CD4-positive, alpha-beta T cell treated with Interleukin-15 for 1 hour (primary cell): ENCODE data around the gene ADORA1.

ENCODE experiments used
- DNase-seq: peaks from one replicate; pipeline ENCODE4 v3.0.0-alpha.2; 2020

Gene ADORA1

GRCh38 chr1:203095061-203095690, 32.4 kb upstream of the ADORA1 start:
- DNase-seq: no peak

DNA sequence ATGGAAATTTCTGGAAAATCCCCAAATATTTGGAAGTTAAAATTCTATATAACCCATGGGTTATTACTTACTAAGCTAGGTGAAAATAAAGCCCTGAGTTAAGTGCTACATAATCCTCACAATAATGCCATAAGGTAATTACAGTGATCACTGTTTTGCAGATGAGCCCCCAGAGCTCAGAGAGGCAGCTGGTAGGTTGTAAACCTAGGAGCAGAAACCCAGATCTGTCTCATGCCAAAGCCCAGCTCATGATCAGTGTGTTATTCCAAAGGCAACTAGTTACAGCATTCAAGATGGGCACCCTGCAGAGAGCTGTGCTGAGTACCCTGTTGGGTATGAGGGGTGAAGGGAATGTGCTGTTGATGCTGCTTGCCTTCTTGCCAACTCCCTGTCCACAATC, 31.0 kb upstream of the ADORA1 start:
- DNase-seq: no peak

DNA sequence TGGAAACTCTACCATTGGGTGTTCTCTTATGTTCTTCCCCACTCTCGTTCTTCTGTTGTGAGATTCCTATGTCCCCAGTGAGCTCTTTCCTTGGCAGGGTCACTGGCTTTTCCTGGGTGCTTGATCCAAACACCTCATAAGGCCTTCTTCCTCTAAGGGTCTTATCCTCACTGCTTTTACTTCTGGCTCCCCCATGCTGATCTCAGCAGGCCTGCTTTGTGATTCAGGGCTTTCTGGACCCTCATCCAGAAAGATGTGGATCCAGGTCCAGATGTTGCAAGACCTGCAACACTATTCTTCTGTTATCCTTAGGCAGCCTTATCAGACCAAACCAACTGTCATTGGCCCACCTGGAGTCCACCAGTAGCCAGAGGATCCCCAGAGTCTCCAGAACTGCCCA, 30.5 kb upstream of the ADORA1 start:
- DNase-seq: no peak

DNA sequence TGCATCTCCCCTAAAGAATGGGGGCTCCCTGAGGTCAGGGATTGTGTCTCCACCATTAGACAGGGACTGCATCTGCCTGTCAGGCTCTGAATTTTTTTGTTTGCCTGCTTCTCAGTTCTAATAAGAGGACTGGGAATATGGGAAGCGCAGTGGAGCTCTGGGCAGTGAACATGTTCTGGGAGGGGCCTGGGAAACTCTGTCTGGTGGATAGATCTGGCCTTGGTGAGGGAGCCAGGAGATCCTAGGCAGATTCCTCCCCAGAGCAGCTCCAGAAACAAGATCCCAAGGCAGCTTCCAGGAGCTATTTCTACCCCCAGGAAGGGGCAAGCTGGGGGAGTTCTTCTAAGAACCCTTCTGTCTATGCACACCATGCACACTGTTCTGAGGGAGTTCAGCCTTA, 29.1 kb upstream of the ADORA1 start:
- no peak for DNase-seq

- DNase-seq: no peak
Measured at GRCh38 chr1:203098914-203099520, 28.5 kb upstream of the ADORA1 start.

DNA sequence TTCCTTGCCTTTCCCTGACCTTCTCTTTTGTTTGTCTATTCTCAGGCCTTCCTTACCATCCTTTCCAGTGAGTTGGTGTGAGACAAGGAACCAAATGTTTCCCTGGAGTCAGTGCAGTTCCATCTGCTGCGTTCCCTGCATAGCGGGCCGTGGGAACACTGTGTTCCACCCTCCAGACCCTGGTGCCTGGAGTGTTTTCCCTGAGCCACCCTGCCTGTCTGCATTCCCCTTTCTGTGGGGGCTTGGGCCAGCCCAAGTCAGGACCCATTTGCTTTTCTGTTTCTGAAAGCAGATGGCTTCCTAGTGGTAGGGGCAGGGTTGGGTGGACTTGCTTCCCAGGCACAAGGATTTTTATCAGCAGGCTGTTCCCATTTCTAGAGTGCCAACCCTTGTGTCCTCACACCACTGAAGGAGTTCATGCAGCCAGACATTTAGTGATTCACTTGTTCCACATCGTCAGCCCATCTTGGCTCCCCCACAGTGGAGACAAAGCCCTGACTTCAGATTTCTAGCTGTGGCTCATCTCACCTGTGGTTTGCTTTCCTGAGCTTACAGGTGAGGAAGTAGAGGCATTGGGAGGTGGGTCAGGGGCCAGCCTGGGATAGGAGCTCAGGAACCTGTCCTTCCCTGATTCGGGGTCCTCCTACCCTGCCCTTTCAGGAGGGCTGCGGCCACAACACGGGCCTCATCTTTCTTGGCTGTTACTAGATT, 27.6 kb upstream of the ADORA1 start:
- no peak for DNase-seq

GRCh38 chr1:203100516-203100869, 27.0 kb upstream of the ADORA1 start:
- no peak for DNase-seq

GRCh38 chr1:203101813-203102634, 25.5 kb upstream of the ADORA1 start:
- DNase-seq: no peak

DNA sequence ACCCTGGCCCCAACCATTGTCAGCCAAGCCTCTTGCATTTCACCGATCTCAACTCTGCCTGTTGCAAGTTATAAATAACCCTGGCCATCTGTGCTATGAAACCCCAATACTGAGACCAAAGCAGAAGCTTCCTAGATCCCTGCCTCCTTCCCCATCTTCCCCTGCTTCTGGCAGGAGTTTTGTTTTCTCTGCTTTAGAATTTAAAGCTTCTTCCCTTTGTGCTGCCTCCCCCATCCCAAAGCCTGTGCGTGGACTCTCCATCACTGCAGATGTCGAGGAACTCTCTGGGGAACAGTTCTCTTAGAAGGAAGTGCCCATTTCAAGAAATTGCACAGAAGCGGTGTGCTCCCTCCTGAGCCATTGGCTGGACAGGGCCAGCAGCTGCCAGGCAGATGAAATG, 24.3 kb upstream of the ADORA1 start:
- DNase-seq: no peak

DNA sequence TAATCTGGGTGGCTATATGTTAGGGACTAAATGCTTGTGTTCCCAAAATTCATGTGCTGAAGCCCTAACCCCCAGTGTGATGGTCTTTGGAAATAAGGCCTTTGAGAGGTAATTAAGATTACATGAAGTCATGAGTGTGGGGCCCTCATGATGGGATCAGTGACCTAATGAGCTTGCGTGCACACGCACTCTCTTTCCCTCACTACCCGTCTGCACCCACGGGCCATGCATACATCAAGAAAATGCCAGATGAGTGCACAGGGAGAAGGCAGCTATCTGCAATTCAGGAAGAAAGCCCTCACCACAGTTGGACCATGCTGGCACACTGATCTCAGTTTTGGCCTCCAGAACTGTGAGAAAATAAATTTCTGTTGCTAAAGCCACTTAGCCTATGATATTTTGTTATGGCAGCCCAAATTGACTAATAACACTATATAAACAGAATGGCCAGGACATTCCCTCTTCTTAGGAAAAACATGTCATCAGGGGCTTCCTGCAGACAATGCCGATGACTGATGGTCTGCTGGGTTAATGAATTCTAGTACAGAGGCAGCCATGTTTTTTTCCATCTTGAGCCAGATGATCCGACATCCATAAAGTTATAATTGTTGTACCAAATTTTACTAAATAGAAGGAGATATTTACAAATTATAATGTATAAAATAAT, 23.6 kb upstream of the ADORA1 start:
- no peak for DNase-seq

DNA sequence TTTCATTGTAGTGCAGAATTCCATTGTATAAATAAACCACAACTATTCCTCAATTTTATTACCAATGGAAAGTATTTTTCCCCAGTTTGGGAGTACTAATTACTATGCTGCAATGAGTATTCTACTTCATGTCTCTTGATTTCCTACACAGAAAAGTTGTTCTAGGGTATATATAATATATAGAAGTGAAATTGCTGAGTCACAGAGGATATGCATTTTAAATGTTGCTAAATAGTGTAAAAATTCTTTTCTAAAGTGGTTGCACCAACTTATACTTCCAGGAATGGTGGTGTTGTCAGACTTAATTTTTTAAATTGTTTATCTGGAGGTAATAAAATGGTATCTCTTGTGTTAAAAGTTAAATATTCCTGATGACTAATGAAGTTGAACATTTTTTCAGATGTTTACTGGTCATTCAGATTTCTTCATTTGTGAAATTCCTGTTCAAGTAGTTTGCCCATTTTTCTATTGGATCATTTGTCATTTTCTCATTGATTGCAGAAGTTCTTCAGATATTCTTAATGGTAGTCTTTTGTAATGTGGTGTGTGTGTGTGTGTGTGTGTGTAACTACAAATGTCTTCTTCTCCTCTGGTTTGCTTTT, 22.6 kb upstream of the ADORA1 start:
- no peak for DNase-seq

- DNase-seq: no peak
Measured at GRCh38 chr1:203112475-203112874, 15.1 kb upstream of the ADORA1 start.

GRCh38 chr1:203113308-203113707, 14.2 kb upstream of the ADORA1 start:
- no peak for DNase-seq

DNA sequence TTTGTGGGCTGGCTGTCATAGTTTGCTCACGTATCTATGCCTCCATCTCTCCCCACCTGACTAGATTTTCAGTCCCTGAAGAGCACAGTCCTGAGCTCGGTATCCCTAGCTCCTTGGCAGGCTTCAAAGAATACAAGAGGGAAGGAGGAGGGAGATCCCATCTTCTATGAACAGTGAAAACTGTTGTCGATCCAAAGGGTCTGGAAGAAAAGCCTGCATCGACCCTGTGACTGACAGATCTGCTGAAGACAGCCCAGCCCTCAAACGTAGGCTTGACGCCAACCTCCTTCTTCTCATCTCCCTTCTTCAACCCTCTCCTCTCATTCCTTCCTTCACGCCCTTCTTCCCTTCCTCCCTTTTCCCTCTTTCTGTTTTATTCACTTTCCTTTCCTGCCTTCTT, 13.3 kb upstream of the ADORA1 start:
- DNase-seq: no peak

DNA sequence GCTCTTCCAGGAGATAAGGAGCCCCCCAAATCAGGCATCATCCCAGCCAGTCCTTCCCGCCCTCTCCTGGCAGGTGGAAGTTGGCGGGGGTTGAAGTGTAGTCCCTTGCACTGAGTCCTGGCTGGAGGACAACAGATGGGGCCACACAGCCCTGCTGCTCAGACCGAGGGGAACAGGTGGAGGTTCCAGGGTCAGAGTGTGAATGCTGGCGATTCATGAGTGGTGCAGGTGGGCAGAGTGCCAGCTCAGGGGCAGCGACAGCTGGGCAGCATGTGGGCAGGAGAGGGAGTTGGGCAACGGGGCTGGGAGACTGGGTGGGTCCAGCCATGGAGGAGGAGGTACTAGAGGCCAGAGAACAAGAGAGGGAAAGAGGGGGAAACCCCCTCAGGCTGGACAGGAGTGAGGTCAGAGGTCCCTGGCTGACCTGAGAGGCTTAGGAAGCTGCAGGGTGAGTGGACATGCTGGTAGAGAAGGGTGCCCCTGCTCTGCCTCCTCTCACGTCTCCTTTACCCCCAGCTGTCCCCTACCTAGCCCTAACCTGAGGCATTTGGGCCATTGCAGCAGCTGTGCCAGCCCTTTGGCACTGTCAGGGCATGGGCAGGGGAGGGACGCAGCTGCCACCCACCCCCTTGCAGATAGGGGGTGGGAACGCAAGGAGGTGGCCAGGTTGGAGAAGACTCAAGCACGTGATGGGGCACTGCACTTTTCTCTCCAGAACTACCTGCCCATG, 11.3 kb upstream of the ADORA1 start:
- DNase-seq: no peak

DNA sequence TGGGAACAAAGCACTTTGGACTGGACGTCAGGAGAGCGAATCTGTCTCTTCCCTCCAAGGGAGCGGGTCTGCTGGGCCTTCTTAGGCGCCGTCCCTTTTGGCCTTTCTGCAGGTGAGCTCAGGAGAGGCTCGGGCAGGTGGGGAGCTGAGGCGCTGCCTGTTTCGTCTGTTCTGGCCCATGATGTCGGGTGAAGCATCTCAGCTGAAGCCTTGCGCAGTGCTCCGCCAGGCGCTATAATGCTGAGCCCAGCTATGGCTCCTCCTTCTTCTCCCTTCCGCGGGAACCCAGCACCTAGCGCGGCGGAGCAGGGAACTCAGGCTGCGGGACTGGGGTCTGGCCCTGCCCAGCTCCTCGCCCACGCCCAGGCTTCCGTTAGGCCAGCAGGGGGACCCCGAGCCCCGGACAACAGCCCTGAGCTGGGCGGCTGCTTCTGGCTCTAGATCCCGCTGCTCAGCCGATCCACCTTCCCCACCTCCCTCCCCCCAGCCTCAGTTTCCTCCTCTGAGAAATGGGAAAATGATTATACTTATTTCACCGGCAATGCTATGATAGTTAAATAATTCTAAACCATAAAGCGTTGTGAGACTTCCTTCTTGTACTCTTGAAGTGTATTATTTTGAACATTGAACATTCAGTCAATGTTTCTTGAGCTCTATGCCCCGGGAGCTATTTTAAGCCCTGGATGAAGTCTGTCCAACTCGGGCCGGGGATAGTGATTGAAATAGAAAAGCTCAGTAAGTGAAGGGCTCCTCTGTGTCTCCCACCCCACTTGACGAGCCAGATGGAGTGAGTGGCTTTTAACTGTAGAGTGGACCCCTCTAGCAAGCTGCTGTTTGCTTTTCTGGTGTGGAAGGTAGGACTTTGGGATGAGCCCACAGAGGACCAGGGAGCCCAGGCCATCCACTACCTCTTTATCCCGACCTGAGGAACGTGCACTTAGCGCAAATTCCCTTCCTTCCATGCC, 9.6 kb upstream of the ADORA1 start:
- DNase-seq: peak; percentile 31

DNA sequence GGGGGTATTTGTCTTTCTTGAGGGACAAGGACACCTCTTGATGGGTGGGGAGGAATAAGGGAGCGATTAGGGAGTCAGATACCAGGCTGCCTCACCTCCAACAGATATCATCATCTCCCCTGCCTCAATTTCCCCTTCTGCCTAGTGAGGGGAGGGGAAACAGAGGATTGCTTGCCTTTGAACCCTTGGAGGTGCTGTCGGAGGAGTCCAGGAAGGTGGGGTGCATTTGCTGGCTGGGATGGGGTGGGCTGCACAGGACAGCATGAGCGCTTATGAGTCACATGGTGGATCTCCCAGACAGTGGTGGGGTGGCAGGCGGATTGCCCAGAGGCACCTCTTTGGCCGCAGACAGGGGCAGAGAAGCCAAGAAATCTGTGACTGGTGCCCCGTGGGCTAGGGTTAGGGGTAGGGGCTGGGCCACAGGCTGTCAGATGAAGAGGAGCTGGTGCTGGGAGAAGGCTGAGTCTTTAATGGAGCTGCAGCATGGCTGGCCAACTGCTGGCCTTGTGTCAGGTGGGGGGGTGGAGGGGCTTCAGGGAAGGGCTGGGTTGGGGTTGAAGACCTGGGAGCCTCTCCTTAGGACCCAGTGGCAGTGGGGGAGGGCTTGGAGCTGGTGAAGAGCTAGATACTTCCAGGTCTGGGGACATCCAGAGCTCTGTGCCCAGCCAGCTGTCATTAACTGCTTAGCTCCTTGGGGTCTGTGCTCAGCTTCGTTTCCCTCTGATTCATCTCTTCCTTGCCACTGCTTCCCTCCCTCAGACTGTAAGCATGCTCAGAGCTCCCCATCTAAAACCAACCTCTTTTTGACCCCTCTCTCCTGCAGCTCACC, 7.0 kb upstream of the ADORA1 start:
- no peak for DNase-seq

- no peak for DNase-seq
Measured at GRCh38 chr1:203121186-203122015, 6.1 kb upstream of the ADORA1 start.

DNA sequence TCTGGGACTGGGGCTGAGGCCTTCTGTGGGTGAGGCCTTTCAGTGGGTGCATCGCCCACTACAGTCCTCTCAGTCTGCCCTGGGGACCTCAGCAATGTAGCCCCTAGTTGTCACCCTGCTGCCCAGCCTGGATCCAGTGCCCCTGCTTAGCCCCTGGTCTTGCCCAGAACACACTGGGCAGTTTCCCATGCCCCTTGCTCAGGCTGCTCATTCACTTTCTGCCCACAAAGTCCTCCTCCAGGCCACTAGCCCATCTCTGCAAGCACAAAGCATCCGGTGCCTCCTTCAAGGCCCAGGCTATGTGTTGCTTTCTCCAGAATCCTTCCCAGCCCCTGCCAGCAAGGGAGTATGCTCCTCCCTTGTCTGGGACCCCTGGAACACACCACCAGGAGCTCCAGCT, 5.4 kb upstream of the ADORA1 start:
- no peak for DNase-seq
